ENCODE results near the gene PPP1R26.

DNA sequence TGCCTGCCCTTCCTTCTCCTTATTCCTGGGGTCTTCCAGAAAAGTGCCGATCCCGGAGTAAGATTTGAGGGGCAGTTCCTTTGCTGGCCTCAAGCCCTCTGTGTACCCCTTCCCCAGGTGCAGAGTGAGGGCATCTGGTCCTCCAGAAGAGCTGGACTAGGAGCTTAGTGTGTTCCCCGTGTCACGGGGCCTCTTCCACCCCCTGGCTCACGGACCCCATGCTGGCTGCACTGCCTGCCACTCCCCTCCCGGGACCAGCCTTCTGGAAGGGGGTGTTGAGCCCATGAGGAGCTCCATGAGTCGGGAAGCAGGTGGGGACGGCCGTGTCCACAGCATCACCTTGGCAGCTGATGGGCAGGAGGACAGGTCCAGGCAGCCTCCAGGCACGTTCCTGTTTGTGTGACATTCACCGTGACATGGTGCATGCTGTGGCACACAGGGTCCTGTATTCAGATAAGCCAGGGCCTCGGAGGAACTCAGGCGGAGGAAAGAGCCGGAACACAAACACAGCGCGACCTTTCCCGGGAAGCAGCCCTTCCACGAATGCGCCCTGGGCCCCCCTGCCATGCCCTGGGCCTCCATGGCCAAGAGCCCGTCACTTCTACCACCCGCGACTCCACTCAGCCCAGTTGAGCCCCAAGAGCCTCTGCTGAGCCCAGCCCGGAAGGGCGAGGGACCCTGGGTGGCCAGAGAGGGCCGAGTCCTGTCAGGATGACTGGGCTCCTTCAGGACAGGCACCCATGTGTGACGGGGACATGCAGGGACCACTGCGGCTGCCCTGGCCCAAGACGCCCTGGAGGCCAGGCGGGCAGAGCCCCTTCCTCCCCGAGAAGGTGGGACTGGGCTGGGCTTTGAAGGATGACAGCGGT lies 35.7 kb downstream of the PPP1R26 start:
- no peak for TF ChIP-seq POLR2AphosphoS5 (IDR thresholded peaks at IDR 0.05; ENCODE audit: low read depth, low read length)
- no peak for TF ChIP-seq SIN3A (IDR thresholded peaks at IDR 0.05; ENCODE audit: borderline replicate concordance, insufficient read depth, low read length)
- TF ChIP-seq, protein P1, sequence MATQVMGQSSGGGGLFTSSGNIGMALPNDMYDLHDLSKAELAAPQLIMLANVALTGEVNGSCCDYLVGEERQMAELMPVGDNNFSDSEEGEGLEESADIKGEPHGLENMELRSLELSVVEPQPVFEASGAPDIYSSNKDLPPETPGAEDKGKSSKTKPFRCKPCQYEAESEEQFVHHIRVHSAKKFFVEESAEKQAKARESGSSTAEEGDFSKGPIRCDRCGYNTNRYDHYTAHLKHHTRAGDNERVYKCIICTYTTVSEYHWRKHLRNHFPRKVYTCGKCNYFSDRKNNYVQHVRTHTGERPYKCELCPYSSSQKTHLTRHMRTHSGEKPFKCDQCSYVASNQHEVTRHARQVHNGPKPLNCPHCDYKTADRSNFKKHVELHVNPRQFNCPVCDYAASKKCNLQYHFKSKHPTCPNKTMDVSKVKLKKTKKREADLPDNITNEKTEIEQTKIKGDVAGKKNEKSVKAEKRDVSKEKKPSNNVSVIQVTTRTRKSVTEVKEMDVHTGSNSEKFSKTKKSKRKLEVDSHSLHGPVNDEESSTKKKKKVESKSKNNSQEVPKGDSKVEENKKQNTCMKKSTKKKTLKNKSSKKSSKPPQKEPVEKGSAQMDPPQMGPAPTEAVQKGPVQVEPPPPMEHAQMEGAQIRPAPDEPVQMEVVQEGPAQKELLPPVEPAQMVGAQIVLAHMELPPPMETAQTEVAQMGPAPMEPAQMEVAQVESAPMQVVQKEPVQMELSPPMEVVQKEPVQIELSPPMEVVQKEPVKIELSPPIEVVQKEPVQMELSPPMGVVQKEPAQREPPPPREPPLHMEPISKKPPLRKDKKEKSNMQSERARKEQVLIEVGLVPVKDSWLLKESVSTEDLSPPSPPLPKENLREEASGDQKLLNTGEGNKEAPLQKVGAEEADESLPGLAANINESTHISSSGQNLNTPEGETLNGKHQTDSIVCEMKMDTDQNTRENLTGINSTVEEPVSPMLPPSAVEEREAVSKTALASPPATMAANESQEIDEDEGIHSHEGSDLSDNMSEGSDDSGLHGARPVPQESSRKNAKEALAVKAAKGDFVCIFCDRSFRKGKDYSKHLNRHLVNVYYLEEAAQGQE (IDR thresholded peaks at IDR 0.05; ENCODE audit: insufficient read depth in 1 of 2, low read depth in 2 of 2, low read length in 2 of 2): no peak
- no peak for TF ChIP-seq TAF1 (IDR thresholded peaks at IDR 0.05; ENCODE audit: borderline replicate concordance, insufficient read depth, low read length)
- TF ChIP-seq FOXP2 (optimal IDR thresholded peaks at IDR 0.05; ENCODE audit: borderline replicate concordance, extremely low read depth, extremely low read length, insufficient read depth): no peak
